Transverse colon (tissue), 4 donors: Measurements from ENCODE around the gene SART1.
"Not testable (repeated sequence)": the region's sequence is repeated elsewhere in the genome, so short reads cannot be mapped to it uniquely, and the experiment has no call there.

Source experiments
- EP300 ChIP-seq: sonication (generic); formaldehyde crosslinking; IDR thresholded peaks from one replicate; pipeline ENCODE4 v1.6.1; 2017; ENCODE audit warnings: antibody characterized with exemption, low read depth
- POLR2A ChIP-seq: fragments of 450-650 bp; IDR thresholded peaks from one replicate; pipeline ENCODE4 v1.6.1; 2016; ENCODE audit warnings: antibody characterized with exemption, mild to moderate bottlenecking, moderate library complexity
- POLR2AphosphoS5 ChIP-seq, 3 donors: sonication (generic); formaldehyde crosslinking; IDR thresholded peaks; one replicate each; pipeline ENCODE4 v1.6.1; 2016; ENCODE audit warnings: antibody characterized with exemption in 3 of 3
- TF ChIP-seq, protein P1 (sequence below), 5 experiments: fragments of 200-600 bp in 3 of 5; fragments of 450-650 bp in 2 of 5; sonication (generic) in 3 of 5; IDR thresholded peaks; 1 replicate in 2 of 5; 2 replicates in 3 of 5; pipeline ENCODE4 v1.5.1; 2016 to 2017; ENCODE audit warnings: antibody characterized with exemption in 5 of 5, inconsistent platforms in 3 of 5, mild to moderate bottlenecking in 2 of 5, moderate library complexity in 1 of 5

DNA sequence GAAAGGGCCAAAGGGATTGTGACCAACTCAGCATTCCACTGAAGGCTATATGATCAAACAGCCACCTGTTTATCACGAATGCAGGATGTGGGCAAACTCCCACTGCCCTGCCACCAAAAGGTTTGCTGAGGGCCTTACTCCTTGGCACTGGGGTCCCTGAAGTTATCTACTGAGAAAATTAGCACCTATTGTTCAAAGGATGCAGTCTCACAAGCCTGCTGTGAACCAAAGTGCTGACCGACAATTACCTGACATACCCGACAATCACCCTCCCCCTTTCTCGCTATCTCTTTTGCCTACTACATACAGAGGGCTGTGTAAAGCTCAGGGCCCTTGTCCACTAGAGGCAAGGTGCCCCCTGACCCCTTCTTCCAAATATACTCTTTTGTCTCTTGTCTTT lies 48.5 kb downstream of the SART1 start:
- TF ChIP-seq, protein P1, sequence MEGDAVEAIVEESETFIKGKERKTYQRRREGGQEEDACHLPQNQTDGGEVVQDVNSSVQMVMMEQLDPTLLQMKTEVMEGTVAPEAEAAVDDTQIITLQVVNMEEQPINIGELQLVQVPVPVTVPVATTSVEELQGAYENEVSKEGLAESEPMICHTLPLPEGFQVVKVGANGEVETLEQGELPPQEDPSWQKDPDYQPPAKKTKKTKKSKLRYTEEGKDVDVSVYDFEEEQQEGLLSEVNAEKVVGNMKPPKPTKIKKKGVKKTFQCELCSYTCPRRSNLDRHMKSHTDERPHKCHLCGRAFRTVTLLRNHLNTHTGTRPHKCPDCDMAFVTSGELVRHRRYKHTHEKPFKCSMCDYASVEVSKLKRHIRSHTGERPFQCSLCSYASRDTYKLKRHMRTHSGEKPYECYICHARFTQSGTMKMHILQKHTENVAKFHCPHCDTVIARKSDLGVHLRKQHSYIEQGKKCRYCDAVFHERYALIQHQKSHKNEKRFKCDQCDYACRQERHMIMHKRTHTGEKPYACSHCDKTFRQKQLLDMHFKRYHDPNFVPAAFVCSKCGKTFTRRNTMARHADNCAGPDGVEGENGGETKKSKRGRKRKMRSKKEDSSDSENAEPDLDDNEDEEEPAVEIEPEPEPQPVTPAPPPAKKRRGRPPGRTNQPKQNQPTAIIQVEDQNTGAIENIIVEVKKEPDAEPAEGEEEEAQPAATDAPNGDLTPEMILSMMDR (IDR thresholded peaks at IDR 0.05) = not testable (repeated sequence)
- TF ChIP-seq POLR2A; EP300; POLR2AphosphoS5 (IDR thresholded peaks at IDR 0.05): not testable (repeated sequence)
